ENCODE results near the gene RIMBP2. TPM values are rescaled to one million over a fixed set of nuclear protein-coding genes. Genes with fewer than 3 reads are reported as not detected.

RIMBP2 gene
- total and polyA plus RNA-seq, 9 of the 15 experiments (the other 6 are each of a cell fraction or from before 2014, with no cell fraction given), result not detected

- TF ChIP-seq DMBX1 (CRISPR knock-in tag; IDR thresholded peaks at IDR 0.05; ENCODE audit: borderline replicate concordance) (no peak), HNRNPH1 (optimal IDR thresholded peaks at IDR 0.05; ENCODE audit: low read depth, low read length) (no peak), ZNF696 (CRISPR knock-in tag; conservative IDR thresholded peaks at IDR 0.05) (no peak), CREB3 (tag; conservative IDR thresholded peaks at IDR 0.05; ENCODE audit: low read depth) (no peak), ARNT (IDR thresholded peaks at IDR 0.05) (no peak), ZC3H11A (IDR thresholded peaks at IDR 0.05; ENCODE audit: low read depth, low read length) (no peak), MCM3 (IDR thresholded peaks at IDR 0.05) (no peak), HDGF (IDR thresholded peaks at IDR 0.05) (no peak), RBM22 (IDR thresholded peaks at IDR 0.05; ENCODE audit: low read depth, low read length, poor library complexity, severe bottlenecking) (no peak), HNRNPK (IDR thresholded peaks at IDR 0.05; ENCODE audit: low read depth, low read length, poor library complexity, severe bottlenecking) (no peak)
Observed at GRCh38 chr12:130716969-130717366, 869 bp upstream of the RIMBP2 start (continued).

GRCh38 chr12:130715150-130715997 is 725 bp downstream of the RIMBP2 start:
- Histone ChIP-seq H3K4me3 (no peak overlapping the region), H3K4me2 (ENCODE audit: insufficient read depth, low read length) (no peak overlapping the region), H3K27ac (ENCODE audit: extremely low read depth, low read depth, low read length) (no peak overlapping the region), H3K9me3 (replicated peaks; ENCODE audit: control insufficient read depth, insufficient read depth, low read depth, low read length) (no peaks in the 10 kb centered on the region), H3K27me3 (ENCODE audit: control insufficient read depth in 2 of 2, insufficient read depth in 2 of 2, low read length in 2 of 2) (peaks cover 15 to 74% of the 10 kb centered on the region in 2 experiments; a peak in 4 of 5 replicates), H3K4me1 (replicated peaks in 1 of 2; ENCODE audit: control insufficient read depth in 2 of 2, insufficient read depth in 2 of 2, low read length in 2 of 2) (peaks cover 0 to 4% of the 10 kb centered on the region in 2 experiments; a peak in 2 of 5 replicates), H3K79me2 (ENCODE audit: control insufficient read depth, insufficient read depth, low read length) (no peaks in the 10 kb centered on the region), H3K36me3 (ENCODE audit: control insufficient read depth, insufficient read depth, low read length) (no peaks in the 10 kb centered on the region), H3K9ac (ENCODE audit: insufficient read depth in 1 of 2, low read depth in 2 of 2, low read length in 2 of 2) (no peak overlapping the region), H3K9me1 (ENCODE audit: control insufficient read depth, insufficient read depth, low read length) (no peaks in the 10 kb centered on the region), H4K20me1 (replicated peaks; ENCODE audit: control insufficient read depth, insufficient read depth, low read length) (0 out of 2 replicates have a peak, but pooled peaks cover 2% of the 10 kb centered on the region), H2AFZ (ENCODE audit: low read depth, low read length) (no peak overlapping the region)
- ChIA-PET POLR2A (no interaction called here), CTCF (ENCODE audit: low intra/inter-chr PET ratio) (no interaction called here)
- ATAC-seq, result peak; percentile 22; the same call in 1 of the 3 replicates
- no peak for DNase-seq (ENCODE audit: extremely low read depth in 1 of 4, low spot score in 3 of 4)
- intact Hi-C loops (cut with micrococcal nuclease) (no loop called here), in situ Hi-C loops (cut with MboI) (no loop called here)
- WGBS (ENCODE audit: insufficient coverage, low coverage, missing lambda C conversion rate), result under 1% methylated on average over 24 of the region's 42 CpGs
- TF ChIP-seq TSHZ1 (CRISPR knock-in tag; IDR thresholded peaks at IDR 0.05) (no peak), ZNF263 (CRISPR knock-in tag; IDR thresholded peaks at IDR 0.05; ENCODE audit: borderline replicate concordance) (peak; percentile 16; the same call in 1 of the 2 replicates)
- BruUV-seq (replicated peaks), result no TSS peak
- FAIRE-seq, result no peak

Data from K562 (cell line).